HG02885 (cell line): ENCODE results near the gene SLX4IP.
A peak's percentile ranks its signal among the peaks of the same experiment; 100 is the strongest.
"Not testable (repeated sequence)": the region's sequence is repeated elsewhere in the genome, so short reads cannot be mapped to it uniquely, and the experiment has no call there.

Experiments
- ATAC-seq: cut with Tn5 transposase; IDR thresholded peaks from one replicate; pipeline ENCODE4 v1.9.1; 2021; ENCODE audit warnings: mild to moderate bottlenecking; ENCODE audit not compliant: unreplicated experiment, poor library complexity

SLX4IP gene

DNA sequence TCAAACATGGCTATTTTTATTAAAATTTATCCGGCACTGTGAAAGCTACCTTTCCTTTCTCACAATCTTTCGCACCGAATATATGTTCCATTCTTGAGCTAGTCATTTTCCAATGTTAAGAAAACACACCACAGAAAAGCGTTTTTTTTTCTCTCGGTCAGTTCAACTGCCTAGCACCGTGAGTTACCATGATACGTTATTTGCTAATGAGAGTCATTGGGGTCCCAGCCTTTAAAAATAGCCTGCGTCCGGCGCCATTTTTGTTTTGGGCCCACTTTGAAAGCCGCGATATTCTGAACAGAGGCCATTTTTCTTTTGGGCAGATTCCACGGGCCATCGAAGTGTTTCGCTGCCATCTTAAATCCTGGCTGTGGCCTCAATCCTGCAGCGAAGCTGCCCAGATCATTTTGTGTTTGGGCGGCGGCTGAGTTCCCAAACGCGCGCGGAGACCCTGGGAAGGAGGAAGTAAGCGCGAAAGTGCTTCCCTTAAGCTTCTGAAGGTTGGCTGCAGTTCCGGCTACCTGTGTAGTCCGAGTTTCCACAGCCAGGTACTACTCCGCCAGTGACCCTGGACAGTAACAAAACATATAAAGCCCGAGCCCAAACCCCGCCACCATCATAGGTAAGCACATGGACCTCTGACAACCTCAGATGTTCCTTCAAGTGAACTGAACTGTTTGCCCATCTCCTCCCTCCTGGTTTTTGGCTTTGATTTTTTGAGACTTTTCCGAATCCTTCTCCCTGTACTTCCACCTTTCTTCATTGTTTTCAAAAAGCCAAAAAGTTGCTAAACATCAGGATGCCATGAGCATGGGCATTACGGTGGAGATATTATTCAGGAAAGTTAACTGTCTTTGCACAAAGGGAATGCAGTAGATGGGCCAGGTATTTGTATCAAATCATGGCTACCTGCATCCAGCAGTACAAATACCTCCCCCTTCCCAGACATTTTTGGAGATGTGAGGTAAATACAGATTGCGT is at the start of gene SLX4IP:
Gene SLX4IP (plus strand): TSS at position 474 of the 981 bp plus-strand sequence. CDS start 22,900 bp downstream, outside the sequence.
- ATAC-seq = peak; percentile 65

DNA sequence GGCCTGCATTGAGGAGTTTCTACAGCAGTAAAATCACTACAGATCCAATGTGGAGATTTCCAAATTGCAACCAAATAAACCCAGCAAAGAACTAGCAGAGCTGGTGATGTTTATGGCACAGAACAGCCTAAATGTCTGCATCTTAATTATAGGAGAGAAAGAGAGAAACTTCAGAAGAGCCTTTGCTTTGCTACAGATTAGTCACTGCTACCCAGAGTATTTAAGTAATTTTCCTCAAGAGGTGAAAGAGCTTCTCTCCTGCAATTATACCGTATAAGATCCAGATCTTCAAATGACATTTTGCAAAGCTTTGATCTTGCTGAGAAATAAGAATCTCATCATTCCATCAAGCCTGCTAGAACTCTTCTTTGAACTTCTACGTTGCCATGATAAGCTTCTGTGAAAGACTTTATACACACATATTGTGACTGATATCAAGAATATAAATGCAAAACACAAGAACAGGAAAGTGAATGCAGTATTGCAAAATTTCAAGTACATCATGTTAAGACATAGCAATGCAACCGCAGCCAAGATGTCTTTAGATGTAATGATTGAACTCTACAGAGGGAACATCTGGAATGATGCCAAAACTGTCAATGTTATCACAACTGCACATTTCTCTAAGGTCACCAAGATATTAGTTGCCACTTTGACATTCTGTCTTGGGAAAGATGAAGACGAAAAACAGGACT is 49.1 kb upstream of the SLX4IP start:
- ATAC-seq = no peak

DNA sequence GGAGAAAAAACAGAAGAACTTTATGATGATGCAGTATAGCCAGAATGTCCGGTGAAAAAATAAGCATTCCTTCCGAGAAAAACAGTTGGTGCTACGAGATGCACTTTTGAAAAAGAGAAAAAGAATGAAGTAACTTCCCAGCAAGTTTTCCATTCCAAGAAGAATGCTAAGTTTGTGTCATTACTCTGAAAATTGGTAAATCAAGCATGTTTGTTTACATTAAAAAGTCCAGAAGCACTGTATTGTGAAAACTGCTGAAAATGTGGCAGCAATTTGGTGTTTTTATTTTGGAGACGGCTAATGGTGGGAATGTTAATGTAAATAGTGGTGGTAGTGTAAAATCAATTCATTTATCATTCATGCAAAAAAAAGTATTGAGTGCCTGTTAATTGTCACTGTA is 47.4 kb upstream of the SLX4IP start:
- ATAC-seq = no peak

DNA sequence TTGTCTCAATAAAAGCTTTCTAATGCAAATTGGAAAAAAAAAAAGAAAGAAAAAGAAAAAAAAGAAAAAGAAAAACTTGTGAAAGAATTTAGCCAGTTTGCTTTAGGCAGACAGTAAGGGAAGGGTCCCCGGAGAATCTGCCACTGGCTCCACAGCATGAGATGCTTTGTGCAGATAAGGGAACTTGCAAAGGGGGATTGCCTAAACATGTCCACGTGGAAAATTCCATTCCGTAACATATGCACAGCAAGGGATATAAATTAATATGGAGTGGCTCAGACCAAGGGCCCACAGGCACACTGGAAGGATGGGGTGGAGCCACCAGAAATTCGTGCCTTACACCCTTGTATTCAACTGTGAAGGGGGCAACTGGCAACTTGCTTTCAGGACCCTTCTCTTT is 46.5 kb upstream of the SLX4IP start:
- ATAC-seq = no peak

DNA sequence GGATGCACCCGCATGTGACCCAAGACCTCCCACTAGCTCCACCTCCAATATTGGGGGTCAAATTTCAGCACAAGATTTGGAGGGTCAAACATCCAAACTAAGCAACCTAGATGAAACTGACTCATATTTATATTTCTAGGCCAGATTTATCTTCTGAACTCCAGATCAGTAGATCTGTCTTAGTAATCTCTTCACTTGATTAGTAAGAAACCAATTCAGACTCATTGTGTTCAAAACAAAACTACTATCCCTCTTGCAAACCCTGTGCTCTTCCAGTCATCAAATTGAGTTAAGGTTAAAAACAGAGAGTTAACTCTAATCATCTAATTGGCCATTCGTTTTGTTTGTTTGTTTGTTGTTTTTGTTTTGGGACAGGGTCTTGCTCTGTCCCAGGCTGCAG is 44.4 kb upstream of the SLX4IP start:
- no peak for ATAC-seq

DNA sequence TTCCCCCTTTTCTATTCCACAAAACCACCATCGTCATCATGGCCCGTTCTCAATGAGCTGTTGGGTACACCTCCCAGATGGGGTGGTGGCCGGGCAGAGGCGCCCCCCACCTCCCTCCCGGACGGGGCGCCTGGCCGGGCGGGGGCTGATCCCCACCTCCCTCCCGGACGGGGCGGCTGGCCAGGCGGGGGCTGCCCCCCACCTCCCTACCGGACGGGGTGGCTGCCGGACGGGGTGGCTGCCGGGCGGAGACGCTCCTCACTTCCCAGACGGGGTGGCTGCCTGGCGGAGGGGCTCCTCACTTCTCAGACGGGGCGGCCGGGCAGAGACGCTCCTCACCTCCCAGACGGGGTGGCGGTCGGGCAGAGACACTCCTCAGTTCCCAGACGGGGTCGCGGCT is 40.4 kb upstream of the SLX4IP start:
- ATAC-seq = not testable (repeated sequence)

DNA sequence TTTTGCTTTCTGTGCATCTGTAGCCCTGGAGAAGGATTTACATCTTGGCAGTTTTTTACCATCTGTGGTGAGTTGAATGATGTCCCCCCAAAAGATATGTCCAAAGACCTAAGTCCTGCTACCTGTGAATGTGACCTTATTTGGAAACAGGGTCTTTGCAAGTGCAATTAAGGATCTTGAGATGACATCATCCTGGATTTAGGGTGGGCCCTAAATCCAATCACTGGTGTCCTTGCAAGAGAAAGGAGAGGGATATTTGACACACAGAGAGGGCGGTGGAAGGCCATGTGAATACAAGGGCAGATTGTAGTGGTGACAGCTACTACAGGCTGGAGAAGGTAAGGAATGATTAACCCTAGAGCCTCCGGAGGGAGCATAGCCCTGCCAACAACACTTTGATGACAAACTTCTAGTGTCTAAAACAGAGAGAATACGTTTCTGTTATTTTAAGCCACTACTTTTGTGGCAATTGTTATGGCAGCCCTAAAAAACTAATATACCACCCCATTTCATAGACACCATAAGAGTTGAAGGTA is 36.2 kb upstream of the SLX4IP start:
- no peak for ATAC-seq

DNA sequence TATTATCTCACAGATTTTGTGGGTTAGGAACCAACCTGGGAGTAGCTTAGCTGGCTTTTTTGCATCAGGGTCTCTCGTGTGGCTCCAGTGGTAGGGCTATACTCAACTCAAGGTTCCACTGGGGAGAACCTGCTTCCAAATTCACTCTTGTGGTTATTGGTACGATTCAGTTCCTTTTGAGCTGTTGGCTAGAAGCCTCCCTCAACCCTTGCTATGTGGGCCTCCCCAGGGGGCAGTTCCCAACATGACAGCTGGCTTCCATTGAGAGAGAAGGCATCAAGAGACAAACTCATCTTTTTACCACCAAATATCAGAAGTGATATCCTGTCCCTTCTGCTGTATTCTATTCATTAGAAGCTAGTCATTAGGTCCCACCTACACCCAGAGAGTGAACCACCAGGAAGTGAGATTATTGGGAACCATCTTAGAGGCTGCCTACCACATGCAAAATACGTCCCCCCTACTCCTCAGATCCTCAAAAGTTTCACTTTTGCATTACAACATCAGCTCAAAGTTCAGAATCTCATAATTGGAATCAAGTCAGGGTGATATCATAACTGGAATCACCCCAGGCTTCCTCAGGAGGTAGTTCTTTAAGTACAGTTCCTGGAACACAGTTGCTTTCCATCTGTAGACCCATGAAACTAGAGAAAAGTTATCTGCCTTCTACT is 32.0 kb upstream of the SLX4IP start:
- ATAC-seq = no peak

DNA sequence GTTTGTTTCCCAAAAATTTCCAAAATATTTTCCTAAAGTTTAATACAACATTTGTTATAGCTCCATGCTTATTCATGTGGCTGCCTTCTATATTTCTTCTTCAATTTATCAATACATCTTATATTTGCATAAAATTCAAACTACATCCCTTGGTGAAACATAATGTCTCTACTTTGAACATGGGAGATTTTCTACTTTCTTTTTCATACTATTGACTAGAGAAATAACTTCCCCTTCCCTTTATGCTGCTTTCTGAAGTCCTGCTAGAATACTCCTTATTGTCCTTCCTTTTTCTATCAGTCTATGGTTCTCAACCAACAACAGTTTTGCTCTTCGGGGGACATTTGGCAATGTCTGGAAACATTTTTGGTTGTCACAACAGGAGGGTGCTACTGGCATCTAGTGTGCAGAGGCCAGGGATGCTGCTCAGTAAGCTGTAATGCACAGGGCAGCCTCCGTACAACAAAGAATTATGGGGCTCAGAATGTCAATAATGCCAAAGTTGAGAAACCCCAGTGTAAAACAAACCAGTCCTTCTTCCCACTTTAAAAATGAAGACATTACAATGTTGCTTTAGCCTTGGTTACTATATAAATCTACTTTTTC is 31.0 kb upstream of the SLX4IP start:
- ATAC-seq = no peak

DNA sequence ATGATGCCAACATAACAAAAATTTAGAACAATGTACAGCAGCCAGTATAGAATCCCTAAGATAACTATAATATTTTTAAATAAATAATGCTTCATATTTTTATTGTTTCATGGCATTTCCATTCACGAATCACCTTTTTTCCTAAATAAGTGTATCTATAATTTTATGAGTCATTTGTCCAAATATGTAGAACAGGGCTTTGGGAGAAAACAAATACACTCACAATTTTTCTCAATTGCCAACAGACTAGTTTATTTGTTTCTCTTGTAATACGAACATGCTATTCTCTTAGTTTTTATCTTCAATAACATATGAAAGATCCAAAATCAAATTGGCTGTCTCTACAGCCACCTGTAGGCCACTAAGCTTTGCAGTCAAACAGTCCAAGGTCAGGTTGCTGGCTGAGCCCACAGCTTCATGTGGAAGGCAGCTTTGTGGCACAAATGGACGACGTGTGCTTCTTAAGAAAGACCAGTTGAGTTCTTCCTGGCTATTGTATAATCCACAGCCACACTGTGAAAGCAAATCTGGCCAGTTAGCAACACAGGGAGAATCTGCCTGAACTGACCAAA is 30.1 kb upstream of the SLX4IP start:
- no peak for ATAC-seq

DNA sequence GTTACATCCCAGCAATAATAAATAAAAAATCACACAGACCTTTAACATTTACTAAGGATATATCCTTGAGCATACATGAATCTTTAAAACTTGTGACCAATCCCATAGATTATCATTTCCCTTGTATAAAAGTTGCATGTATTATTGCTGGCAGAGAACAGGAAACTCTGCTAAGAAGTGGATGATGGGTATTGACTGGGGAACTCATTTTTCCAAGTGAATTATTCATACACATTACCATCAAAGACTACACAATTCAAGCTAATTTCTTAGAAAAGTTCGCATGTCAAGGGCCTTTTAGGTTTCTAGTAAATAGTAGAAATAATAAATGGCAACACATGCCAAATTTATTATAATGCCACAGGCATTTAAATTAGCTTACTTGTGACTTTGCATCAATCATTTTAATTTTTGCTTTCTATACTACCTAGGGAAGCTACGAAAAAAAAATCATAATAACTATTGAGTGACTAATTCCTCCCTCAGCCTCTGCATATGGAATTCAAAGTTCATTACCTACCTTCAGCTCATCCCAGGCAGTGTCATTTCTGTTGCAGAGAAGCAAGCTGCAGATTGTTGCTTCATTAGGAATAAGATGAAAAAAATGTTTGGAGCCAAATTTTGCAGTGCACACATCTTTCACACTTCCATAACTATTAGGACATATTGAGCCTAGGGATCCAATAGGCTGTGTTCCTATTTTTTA is 26.8 kb upstream of the SLX4IP start:
- no peak for ATAC-seq

DNA sequence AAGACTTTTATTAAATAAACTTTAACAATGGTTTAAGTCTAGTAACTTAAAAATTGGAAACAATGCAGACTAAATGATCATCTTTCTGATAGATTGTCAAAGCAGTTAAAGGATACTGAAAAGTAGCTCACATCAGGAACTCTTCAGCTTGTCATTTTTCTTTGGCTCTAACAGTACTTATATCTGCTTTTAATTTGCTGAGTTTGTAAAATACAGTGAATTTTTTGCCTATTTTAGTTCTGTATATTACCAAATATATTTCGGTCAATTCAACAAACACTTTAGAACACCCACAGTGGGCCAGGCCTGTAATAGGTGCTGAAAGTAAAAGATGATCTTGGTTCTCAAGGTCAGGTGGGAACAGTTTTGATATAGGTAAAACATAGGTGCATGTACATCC is 23.4 kb upstream of the SLX4IP start:
- no peak for ATAC-seq

DNA sequence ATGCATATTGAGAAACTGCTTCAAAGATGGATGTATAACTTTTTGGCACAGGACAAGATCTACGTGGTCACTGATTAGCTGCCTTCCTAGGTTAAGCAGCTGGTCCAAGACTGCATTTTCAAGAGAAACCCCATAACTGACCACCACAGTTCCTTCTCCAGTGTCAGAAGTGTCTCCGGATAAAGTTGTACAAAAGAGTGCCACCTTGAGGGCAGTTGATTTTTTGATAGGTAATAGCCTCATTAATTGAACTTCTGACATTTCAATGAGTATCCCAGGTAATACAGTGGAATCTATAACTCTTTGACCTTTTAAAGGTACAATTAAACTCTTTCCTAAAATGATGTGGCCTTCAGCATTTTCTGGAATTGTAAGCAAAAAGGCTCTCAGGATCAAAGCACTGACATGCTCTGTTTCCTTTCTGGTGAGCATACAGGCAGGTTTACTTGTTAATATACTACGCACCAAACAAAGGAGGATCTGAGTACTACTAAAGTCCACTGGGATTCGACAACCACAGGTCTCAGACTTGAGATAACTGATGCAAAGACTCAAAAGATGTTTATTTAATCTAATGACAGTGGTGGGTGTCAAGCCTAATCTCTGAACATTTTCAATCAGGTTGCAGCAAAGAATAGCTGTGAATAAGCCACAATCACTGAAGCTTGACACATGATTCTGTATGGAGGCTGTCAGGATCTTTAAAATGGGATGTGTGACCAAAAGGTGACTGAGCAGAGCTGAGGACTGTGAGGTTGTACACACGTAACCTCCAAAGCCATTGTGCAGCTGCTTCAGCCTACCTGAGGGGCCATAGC is 22.3 kb upstream of the SLX4IP start:
- peak; percentile 44 for ATAC-seq

DNA sequence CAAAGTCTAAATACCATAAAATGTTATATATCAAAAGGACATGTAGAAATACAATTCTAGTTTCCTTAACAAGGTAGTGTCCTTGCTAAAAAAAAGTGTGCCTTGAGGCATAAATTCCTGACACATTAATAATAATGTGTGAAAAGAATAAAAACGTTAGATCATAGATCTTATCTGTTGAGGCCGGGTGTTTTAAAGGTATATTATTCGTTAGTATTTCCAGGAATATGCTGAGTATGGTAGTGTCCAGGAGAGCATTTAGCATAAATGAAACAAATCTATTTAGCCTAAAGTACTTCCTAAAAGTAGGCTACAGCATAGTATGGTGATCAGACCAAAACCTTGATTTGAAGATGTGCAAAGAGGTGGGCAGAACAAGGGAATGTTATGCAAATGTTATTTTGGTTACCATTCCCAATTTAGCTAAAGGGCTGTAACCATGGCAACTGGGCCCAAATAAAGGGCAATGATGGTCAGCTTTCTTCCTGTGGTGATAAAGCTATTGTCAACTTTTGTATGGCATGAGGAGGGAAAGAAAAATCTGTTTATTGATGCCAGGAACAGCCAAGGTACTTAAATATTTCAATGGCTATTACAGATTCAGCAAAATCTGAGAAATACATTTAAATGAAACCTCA is 20.0 kb upstream of the SLX4IP start:
- no peak for ATAC-seq

DNA sequence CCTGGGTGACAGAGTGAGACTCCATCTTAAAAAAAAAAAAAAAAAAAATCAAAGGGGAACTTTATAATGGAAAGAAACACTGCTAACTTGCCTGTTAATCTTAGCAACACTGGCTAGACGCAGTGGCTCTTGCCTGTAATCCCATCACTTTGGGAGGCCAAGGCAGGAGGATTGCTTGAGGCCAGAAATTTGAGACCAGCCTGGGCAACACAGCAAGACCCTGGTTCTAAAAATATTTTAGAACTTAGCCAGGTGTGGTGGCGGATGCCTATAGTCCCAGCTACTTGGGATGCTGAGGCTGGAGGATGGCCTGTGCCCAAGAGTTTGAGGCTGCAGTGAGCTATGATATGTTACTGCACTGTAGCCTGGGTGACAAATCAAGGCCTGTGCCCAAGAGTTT is 17.9 kb upstream of the SLX4IP start:
- ATAC-seq = not testable (repeated sequence)

DNA sequence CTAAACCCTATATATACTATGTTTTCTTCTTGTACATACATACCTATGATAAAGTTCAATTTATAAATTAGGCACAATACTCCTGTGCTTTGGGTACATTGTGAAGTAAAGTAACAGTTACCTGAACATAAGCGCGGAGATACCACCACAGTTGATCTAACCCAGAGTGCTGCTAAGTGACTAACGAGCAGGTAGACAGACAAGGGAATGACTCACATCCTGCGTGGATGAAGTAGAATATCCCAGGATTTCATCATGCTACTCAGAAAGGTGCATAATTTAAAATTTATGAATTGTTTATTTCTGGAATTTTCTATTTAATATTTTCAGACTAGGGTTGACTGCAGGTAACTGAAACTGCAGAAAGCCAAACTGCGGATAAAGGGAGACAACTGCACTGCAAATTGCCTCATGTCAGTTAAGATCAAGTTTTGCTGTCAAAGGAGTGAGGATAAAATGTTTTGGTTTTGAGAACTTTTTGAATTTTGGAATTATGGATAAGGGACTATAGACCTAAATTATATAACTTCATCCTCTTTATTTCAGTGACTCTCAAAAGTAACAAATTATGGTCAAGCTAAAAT is 15.5 kb upstream of the SLX4IP start:
- ATAC-seq = no peak

DNA sequence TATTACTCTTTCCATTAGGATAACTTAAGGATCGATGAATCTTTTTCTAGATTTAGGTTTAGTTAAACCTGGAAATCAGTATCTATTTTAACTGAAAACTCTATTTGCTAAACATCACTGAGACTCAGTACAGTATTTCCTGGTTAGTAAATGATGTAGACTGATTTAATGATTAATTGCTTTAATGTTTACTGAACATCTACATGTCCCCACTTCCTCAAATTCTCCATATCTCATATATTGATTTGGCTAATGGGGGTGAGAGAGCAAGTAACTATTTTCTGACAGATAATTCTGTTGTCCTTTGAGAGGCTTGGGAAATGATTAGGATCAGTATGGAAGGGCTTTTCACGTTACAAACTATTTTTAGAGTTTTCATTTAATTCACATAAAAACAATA is 11.4 kb upstream of the SLX4IP start:
- no peak for ATAC-seq
